ENCODE results near the gene PTOV1.

The PTOV1 gene

GRCh38 chr19:49854378-49855263 lies 3.7 kb downstream of the PTOV1 start:
- no peak for DNase-seq (ENCODE audit: low read depth)
- no peak overlapping the region for H3K4me3 ChIP-seq (ENCODE audit: control insufficient read depth, low read depth, low read length)
- TF ChIP-seq, protein P1, sequence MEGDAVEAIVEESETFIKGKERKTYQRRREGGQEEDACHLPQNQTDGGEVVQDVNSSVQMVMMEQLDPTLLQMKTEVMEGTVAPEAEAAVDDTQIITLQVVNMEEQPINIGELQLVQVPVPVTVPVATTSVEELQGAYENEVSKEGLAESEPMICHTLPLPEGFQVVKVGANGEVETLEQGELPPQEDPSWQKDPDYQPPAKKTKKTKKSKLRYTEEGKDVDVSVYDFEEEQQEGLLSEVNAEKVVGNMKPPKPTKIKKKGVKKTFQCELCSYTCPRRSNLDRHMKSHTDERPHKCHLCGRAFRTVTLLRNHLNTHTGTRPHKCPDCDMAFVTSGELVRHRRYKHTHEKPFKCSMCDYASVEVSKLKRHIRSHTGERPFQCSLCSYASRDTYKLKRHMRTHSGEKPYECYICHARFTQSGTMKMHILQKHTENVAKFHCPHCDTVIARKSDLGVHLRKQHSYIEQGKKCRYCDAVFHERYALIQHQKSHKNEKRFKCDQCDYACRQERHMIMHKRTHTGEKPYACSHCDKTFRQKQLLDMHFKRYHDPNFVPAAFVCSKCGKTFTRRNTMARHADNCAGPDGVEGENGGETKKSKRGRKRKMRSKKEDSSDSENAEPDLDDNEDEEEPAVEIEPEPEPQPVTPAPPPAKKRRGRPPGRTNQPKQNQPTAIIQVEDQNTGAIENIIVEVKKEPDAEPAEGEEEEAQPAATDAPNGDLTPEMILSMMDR (IDR thresholded peaks at IDR 0.05; ENCODE audit: control insufficient read depth, insufficient read depth, low read depth, low read length, missing control alignments), result no peak

GRCh38 chr19:49855277-49855675 lies 4.3 kb downstream of the PTOV1 start:
- TF ChIP-seq, protein P1 (IDR thresholded peaks at IDR 0.05; ENCODE audit: control insufficient read depth, insufficient read depth, low read depth, low read length, missing control alignments), result no peak
- no peak overlapping the region for H3K4me3 ChIP-seq (ENCODE audit: control insufficient read depth, low read depth, low read length)
- DNase-seq (ENCODE audit: low read depth), result no peak

DNA sequence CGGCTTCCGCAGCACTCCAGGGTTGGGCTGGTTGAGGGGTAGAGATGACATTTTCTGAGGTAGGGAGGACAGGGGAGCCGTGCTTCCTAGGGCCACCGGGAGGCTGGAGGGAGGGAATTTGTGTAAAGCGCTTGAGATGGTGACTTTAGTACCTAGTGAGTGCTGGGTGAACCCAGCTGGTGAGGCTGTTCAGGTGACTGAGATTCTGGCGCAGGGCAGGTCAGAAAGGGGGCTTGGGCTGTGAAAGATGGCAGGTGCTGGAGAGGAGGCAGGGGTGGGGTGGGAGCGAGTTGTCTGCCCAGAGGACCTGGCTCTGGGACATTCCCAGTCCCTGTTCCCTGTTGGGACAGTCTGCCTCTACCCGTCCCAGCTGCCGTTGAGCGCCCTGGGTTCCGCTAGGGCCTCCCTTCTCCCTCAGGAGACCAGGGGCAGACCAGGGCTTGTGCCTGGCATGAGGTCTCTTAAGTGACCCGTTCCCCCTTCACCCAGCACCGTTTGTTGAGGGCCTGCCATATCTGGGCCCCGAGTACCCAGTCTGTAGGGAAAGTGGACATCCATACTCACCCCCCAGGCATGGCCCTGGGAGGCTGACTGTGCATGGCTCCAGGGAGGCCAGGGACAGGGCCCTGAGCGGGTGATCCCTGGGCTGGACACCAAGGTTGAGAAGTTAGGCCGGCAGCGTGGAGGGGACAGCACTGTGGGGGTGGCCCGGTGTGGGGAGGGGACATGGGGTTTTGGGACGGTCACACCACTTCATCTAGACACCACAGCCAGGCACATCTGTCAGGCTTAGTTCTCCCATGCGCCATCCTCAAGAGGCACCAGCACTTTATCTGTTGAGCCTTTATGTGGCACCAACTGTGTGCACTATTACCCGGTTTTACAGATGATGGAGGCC lies 5.0 kb downstream of the PTOV1 start:
- TF ChIP-seq, protein P1 (IDR thresholded peaks at IDR 0.05; ENCODE audit: control insufficient read depth, insufficient read depth, low read depth, low read length, missing control alignments), result no peak
- no peak for DNase-seq (ENCODE audit: low read depth)
- no peak overlapping the region for H3K4me3 ChIP-seq (ENCODE audit: control insufficient read depth, low read depth, low read length)

- no peak for DNase-seq (ENCODE audit: low read depth)
- H3K4me3 ChIP-seq (ENCODE audit: control insufficient read depth, low read depth, low read length), result no peak overlapping the region
- TF ChIP-seq, protein P1 (IDR thresholded peaks at IDR 0.05; ENCODE audit: control insufficient read depth, insufficient read depth, low read depth, low read length, missing control alignments), result no peak
Observed at GRCh38 chr19:49856574-49857021, 5.6 kb downstream of the PTOV1 start.

GRCh38 chr19:49857061-49857837 lies 6.3 kb downstream of the PTOV1 start:
- DNase-seq (ENCODE audit: low read depth), result no peak
- TF ChIP-seq, protein P1 (IDR thresholded peaks at IDR 0.05; ENCODE audit: control insufficient read depth, insufficient read depth, low read depth, low read length, missing control alignments), result no peak
- H3K4me3 ChIP-seq (ENCODE audit: control insufficient read depth, low read depth, low read length), result no peak overlapping the region

DNA sequence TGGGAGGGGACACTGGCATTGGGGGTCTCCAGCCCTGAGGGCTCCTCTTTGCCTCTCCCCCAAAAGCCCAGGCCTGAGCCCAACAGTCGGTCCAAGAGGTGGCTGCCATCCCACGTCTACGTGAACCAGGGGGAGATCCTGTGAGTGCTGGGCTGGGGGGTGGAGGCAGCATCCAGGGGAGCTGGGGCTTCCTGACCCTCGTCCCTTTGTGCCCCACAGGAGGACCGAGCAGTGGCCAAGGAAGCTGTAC lies 6.8 kb downstream of the PTOV1 start:
- DNase-seq (ENCODE audit: low read depth), result no peak
- TF ChIP-seq, protein P1 (IDR thresholded peaks at IDR 0.05; ENCODE audit: control insufficient read depth, insufficient read depth, low read depth, low read length, missing control alignments), result no peak
- no peak overlapping the region for H3K4me3 ChIP-seq (ENCODE audit: control insufficient read depth, low read depth, low read length)
